A549 (cell line): ENCODE measurements around the gene MAZ. TPM values are rescaled to one million over a fixed set of nuclear protein-coding genes. Genes with fewer than 3 reads are reported as not detected.
"Not testable (repeated sequence)": the region's sequence is repeated elsewhere in the genome, so short reads cannot be mapped to it uniquely, and the experiment has no call there.

Experiments used
- ATAC-seq, 2 experiments: fragments of 200-7000 bp in 1 of 2; fragments of >200 bp in 1 of 2; cut with Nextera tagmentation in 1 of 2; cut with Tn5 transposase in 1 of 2; 3 replicates each; pipeline versions ENCODE4 v1.8.0 to v1.9.1; 2018 to 2020; ENCODE audit warnings: mild to moderate bottlenecking in 1 of 2, moderate library complexity in 1 of 2
- CTCF ChIA-PET: fragments of 300-600 bp; sonication (Branson Sonifier 250); formaldehyde crosslinking; extraction: SDS; loops from one replicate; lab custom pipeline; 2021; ENCODE audit warnings: antibody characterized with exemption, inconsistent platforms; lab: Yijun Ruan, JAX
- POLR2A ChIA-PET: fragments of 350-600 bp; formaldehyde crosslinking; extraction: SDS; loops from one replicate; lab custom pipeline; 2021; ENCODE audit warnings: antibody characterized with exemption, inconsistent platforms; lab: Yijun Ruan, JAX
- DNase-seq, 2 experiments: peaks; one replicate each; pipeline versions ENCODE4 v3.0.0 to v3.0.0-alpha.2; 2011 to 2016; ENCODE audit warnings: low read depth in 1 of 2, low spot score in 1 of 2
- FAIRE-seq: peaks from 2 replicates; lab custom pipeline; 2011; peaks lifted over from hg19 to GRCh38; lab: Jason Lieb, UNC
- H3K27ac ChIP-seq, 2 experiments: fragments of >200 bp; sonication (Bioruptor Twin); formaldehyde crosslinking; 3 replicates each; pipeline ENCODE4 v1.5.1; 2016 to 2017
- H3K4me1 ChIP-seq: fragments of >200 bp; sonication (Bioruptor Twin); formaldehyde crosslinking; 3 replicates; pipeline ENCODE4 v1.6.1; 2016
- H3K4me2 ChIP-seq: fragments of >200 bp; sonication (Bioruptor Twin); formaldehyde crosslinking; 3 replicates; pipeline ENCODE4 v1.6.1; 2016
- H3K4me3 ChIP-seq: fragments of >200 bp; sonication (Bioruptor Twin); formaldehyde crosslinking; 3 replicates; pipeline ENCODE4 v1.5.1; 2016
- H3K9me3 ChIP-seq: fragments of >200 bp; sonication (Bioruptor Twin); formaldehyde crosslinking; 3 replicates; pipeline ENCODE4 v1.6.1; 2016
- BHLHE40 ChIP-seq: IDR thresholded peaks from 2 replicates; pipeline ENCODE4 v1.6.1; 2012; ENCODE audit warnings: low read depth, low read length, inconsistent platforms
- CBX2 ChIP-seq: fragments of 200-600 bp; sonication (generic); IDR thresholded peaks from 2 replicates; pipeline ENCODE4 v1.6.1; 2016; ENCODE audit warnings: low read depth, mild to moderate bottlenecking, borderline replicate concordance
- FOSL2 ChIP-seq, 2 experiments: fragments of 450-650 bp in 1 of 2; fragments of >200 bp in 1 of 2; sonication (Bioruptor Twin) in 1 of 2; formaldehyde crosslinking; IDR thresholded peaks; 2 replicates each; pipeline versions ENCODE4 v1.5.0 to v1.6.1; 2016 to 2020; ENCODE audit warnings: mild to moderate bottlenecking in 1 of 2, moderate library complexity in 1 of 2
- HDAC2 ChIP-seq: fragments of 200-600 bp; sonication (generic); IDR thresholded peaks from 2 replicates; pipeline ENCODE4 v1.6.1; 2016
- HEYL ChIP-seq: fragments of 250-450 bp; sonication (Bioruptor Pico); IDR thresholded peaks from 2 replicates; pipeline ENCODE4 v1.8.0; 2021; ENCODE audit warnings: mild to moderate bottlenecking, moderate library complexity
- HOXA7 ChIP-seq: fragments of 250-450 bp; sonication (Bioruptor Pico); IDR thresholded peaks from 2 replicates; pipeline ENCODE4 v1.5.0; 2020; ENCODE audit warnings: mild to moderate bottlenecking, moderate library complexity
- HOXB13 ChIP-seq: fragments of 250-450 bp; sonication (Bioruptor Pico); IDR thresholded peaks from 2 replicates; pipeline ENCODE4 v1.5.0; 2020; ENCODE audit warnings: low read depth, mild to moderate bottlenecking, moderate library complexity
- JUN ChIP-seq, 2 experiments: fragments of >200 bp; sonication (Bioruptor Twin); formaldehyde crosslinking; IDR thresholded peaks; 2 replicates in 1 of 2; 3 replicates in 1 of 2; pipeline ENCODE4 v1.6.1; 2016 to 2017
- JUNB ChIP-seq: fragments of >200 bp; sonication (Bioruptor Twin); formaldehyde crosslinking; IDR thresholded peaks from 2 replicates; pipeline ENCODE4 v1.6.1; 2016
- NPAS2 ChIP-seq: fragments of 250-450 bp; sonication (Bioruptor Pico); IDR thresholded peaks from 2 replicates; pipeline ENCODE4 v1.8.0; 2022; ENCODE audit warnings: mild to moderate bottlenecking, moderate library complexity, borderline replicate concordance
- PHF8 ChIP-seq: fragments of 200-600 bp; sonication (generic); IDR thresholded peaks from 2 replicates; pipeline ENCODE4 v1.6.1; 2016; ENCODE audit warnings: low read depth, mild to moderate bottlenecking, antibody characterized with exemption, moderate library complexity, borderline replicate concordance
- POLR2A ChIP-seq: IDR thresholded peaks from 2 replicates; pipeline ENCODE4 v1.6.1; 2012; ENCODE audit warnings: mild to moderate bottlenecking, low read length
- RAD21 ChIP-seq, 2 experiments: fragments of >200 bp in 1 of 2; sonication (Bioruptor Twin) in 1 of 2; formaldehyde crosslinking in 1 of 2; IDR thresholded peaks in 1 of 2; conservative IDR thresholded peaks in 1 of 2; 2 replicates in 1 of 2; 3 replicates in 1 of 2; pipeline ENCODE4 v1.6.1; 2012 to 2018; ENCODE audit warnings: inconsistent platforms in 1 of 2
- RARB ChIP-seq: fragments of 250-450 bp; sonication (Bioruptor Pico); IDR thresholded peaks from 2 replicates; pipeline ENCODE4 v1.8.0; 2021; ENCODE audit warnings: mild to moderate bottlenecking, moderate library complexity
- RFX5 ChIP-seq: fragments of 450-650 bp; IDR thresholded peaks from 2 replicates; pipeline ENCODE4 v1.7.1; 2014; ENCODE audit warnings: antibody characterized with exemption, mild to moderate bottlenecking, moderate library complexity
- SMC3 ChIP-seq: fragments of >200 bp; sonication (Bioruptor Twin); formaldehyde crosslinking; IDR thresholded peaks from 3 replicates; pipeline ENCODE4 v1.6.1; 2018; ENCODE audit warnings: inconsistent platforms
- SREBF2 ChIP-seq: fragments of 450-650 bp; IDR thresholded peaks from 2 replicates; pipeline ENCODE4 v1.6.1; 2014; ENCODE audit warnings: mild to moderate bottlenecking, moderate library complexity
- ZC3H11A ChIP-seq: fragments of 450-650 bp; IDR thresholded peaks from 2 replicates; pipeline ENCODE4 v1.6.1; 2014; ENCODE audit warnings: antibody characterized with exemption, mild to moderate bottlenecking
- ZFP36 ChIP-seq: fragments of 450-650 bp; IDR thresholded peaks from 2 replicates; pipeline ENCODE4 v1.6.1; 2014; ENCODE audit warnings: borderline replicate concordance; ENCODE audit not compliant: partially characterized antibody
- WGBS: methylation state at CpG from one replicate; pipeline ENCODE4 v1.1.6; 2017; ENCODE audit errors: missing lambda C conversion rate; 5-methylcytosine and 5-hydroxymethylcytosine counted together
- polyA plus RNA-seq, 4 experiments: library from polyadenylated mRNA; depleted of rRNA in 3 of 4; stranded (reverse); fragments of >200 nt; fragmentation: RNase III in 1 of 4; extraction: RNeasy Plus Mini Kit Qiagen cat#74134 plus additional on column Dnase treatment in 1 of 4; gene quantifications; 2 replicates in 3 of 4; 3 replicates in 1 of 4; pipeline ENCODE4 v1.2.3, GENCODE V29; 2011 to 2017
- TF ChIP-seq, protein P1 (sequence below): fragments of >200 bp; sonication (Bioruptor Twin); formaldehyde crosslinking; IDR thresholded peaks from 3 replicates; pipeline ENCODE4 v1.6.1; 2016
- TF ChIP-seq, protein P2 (sequence below): fragments of >200 bp; sonication (Bioruptor Twin); formaldehyde crosslinking; IDR thresholded peaks from 2 replicates; pipeline ENCODE4 v1.6.1; 2016
- TF ChIP-seq, protein P3 (sequence below): fragments of 150-350 bp; IDR thresholded peaks from 2 replicates; pipeline ENCODE4 v1.6.1; 2014; ENCODE audit warnings: low read depth, mild to moderate bottlenecking, low read length
- TF ChIP-seq, protein P4 (sequence below): fragments of 250-450 bp; sonication (Bioruptor Pico); IDR thresholded peaks from 2 replicates; pipeline ENCODE4 v1.5.0; 2021; ENCODE audit warnings: mild to moderate bottlenecking, moderate library complexity, borderline replicate concordance
- TF ChIP-seq, protein P5 (sequence below): IDR thresholded peaks from 2 replicates; pipeline ENCODE4 v1.6.1; 2012

Gene MAZ
- polyA plus RNA-seq, 2 of the 4 experiments (the other 2 are of a cell fraction), result 79.6 to 231 TPM

DNA sequence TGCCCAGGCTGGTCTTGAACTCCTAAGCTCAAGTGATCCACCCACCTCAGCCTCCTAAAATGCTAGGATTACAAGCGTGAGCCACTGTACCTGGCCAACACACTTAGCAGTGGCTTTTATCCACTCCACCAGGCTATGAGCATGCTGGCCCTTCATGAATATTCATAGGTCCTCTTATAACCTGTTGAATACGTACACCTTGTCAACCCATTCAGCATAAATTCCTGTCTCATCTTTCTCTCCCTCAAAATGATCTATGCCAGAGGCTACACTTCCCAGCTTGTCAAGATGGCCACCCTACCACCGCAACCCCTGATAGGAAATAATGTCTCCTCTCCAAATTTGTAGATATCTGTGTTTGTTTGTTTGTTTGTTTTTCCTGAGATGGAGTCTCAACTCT is 39.3 kb upstream of the MAZ start (continued):
- TF ChIP-seq, protein P1, sequence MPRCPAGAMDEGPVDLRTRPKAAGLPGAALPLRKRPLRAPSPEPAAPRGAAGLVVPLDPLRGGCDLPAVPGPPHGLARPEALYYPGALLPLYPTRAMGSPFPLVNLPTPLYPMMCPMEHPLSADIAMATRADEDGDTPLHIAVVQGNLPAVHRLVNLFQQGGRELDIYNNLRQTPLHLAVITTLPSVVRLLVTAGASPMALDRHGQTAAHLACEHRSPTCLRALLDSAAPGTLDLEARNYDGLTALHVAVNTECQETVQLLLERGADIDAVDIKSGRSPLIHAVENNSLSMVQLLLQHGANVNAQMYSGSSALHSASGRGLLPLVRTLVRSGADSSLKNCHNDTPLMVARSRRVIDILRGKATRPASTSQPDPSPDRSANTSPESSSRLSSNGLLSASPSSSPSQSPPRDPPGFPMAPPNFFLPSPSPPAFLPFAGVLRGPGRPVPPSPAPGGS, result no peak
- TF ChIP-seq FOSL2 (IDR thresholded peaks at IDR 0.05), result no peak
- TF ChIP-seq FOSL2 (CRISPR knock-in tag; IDR thresholded peaks at IDR 0.05), result no peak

DNA sequence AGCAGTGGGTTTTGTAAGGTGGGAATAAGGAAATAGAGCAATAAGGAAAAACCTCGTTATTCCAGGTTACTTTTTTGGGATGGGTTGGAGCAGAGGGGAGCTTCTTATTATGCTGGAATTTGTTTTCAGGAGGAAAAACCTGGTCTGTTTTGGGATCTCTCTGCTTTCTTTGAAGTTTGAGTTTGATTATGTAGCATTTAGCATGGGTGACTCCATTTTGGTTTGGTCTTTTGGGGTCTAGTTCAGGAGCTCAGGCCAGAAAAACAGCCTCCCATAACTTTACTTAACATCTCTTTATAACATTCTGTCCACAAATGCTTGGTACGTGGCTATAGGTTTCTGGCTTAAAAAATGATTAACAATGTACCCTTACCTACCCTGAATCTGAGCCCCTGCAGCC is 36.8 kb upstream of the MAZ start:
- ATAC-seq (no peak), DNase-seq (no peak)
- WGBS, result 63% methylated on average over 2 of the region's 2 CpGs
- H3K9me3 ChIP-seq, result no peaks in the 10 kb centered on the region
- CTCF ChIA-PET, result interaction anchor here (1.0 to 2.5 kb wide), 4 partner anchors 9 to 78 kb away, joined by 3 to 12 read pairs (median 4); no protein-coding TSS in a partner anchor
- TF ChIP-seq ZFP36 (no peak), SMC3 (no peak), RFX5 (no peak), JUN (IDR thresholded peaks at IDR 0.05) (no peak), HOXB13 (CRISPR knock-in tag) (no peak), ZC3H11A (no peak), HOXA7 (CRISPR knock-in tag) (no peak), JUNB (no peak), PHF8 (no peak), BHLHE40 (no peak), SREBF2 (no peak), RAD21 (conservative IDR thresholded peaks at IDR 0.05 in 1 of 2, IDR thresholded peaks at IDR 0.05 in 1 of 2) (no peak)
- TF ChIP-seq, protein P2, sequence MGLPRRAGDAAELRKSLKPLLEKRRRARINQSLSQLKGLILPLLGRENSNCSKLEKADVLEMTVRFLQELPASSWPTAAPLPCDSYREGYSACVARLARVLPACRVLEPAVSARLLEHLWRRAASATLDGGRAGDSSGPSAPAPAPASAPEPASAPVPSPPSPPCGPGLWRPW, result no peak
- TF ChIP-seq, protein P3, sequence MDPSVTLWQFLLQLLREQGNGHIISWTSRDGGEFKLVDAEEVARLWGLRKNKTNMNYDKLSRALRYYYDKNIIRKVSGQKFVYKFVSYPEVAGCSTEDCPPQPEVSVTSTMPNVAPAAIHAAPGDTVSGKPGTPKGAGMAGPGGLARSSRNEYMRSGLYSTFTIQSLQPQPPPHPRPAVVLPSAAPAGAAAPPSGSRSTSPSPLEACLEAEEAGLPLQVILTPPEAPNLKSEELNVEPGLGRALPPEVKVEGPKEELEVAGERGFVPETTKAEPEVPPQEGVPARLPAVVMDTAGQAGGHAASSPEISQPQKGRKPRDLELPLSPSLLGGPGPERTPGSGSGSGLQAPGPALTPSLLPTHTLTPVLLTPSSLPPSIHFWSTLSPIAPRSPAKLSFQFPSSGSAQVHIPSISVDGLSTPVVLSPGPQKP, result no peak
- TF ChIP-seq, protein P1, result no peak
- TF ChIP-seq, protein P4, sequence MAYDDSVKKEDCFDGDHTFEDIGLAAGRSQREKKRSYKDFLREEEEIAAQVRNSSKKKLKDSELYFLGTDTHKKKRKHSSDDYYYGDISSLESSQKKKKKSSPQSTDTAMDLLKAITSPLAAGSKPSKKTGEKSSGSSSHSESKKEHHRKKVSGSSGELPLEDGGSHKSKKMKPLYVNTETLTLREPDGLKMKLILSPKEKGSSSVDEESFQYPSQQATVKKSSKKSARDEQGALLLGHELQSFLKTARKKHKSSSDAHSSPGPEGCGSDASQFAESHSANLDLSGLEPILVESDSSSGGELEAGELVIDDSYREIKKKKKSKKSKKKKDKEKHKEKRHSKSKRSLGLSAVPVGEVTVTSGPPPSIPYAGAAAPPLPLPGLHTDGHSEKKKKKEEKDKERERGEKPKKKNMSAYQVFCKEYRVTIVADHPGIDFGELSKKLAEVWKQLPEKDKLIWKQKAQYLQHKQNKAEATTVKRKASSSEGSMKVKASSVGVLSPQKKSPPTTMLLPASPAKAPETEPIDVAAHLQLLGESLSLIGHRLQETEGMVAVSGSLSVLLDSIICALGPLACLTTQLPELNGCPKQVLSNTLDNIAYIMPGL (CRISPR knock-in tag), result no peak
- TF ChIP-seq, all 56 proteins: peak for 0
- Histone ChIP-seq H3K4me1 (no peaks in the 10 kb centered on the region), H3K4me2 (no peak overlapping the region), H3K27ac (no peak overlapping the region), H3K4me3 (no peak overlapping the region)
- POLR2A ChIA-PET, result no interaction called here
- no peak for FAIRE-seq

DNA sequence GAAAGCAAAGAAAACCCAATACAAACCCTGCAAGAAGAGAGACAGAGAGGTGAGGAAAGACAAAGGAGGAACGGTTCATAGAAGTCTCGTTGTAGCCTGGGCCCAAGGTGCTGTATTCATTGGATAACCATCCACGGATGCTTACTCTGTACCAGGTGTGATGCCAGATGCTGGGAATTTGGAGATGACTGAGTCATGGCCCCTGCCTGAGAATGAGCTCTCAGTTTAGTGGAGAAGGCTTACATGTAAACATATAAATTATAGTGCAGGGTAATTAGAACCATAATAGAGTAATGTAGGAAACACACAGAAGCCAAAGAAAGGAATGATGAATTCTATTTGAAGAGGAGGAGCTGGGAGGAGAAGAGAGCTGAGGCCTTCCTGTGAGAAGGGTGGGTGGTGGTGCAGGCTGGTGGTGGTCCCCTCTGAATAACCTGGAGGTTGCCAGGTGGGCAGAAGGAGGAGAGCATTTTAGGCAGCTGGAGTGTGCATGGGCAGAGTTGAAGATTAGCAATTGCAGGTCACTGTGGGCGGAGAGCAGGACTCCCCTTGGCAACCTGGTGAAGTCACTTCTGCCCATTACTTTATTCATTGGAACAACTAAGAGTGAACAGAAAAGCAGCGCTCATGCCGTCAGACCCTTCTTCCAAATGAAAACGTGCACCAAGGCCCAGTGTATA is 35.9 kb upstream of the MAZ start:
- 69% methylated on average over 7 of the region's 7 CpGs for WGBS
- Histone ChIP-seq H3K27ac (no peak overlapping the region), H3K4me3 (no peak overlapping the region), H3K4me2 (no peak overlapping the region), H3K9me3 (no peaks in the 10 kb centered on the region), H3K4me1 (no peaks in the 10 kb centered on the region)
- DNase-seq (no peak), ATAC-seq (no peak), FAIRE-seq (no peak)
- ChIA-PET POLR2A (no interaction called here), CTCF (interaction anchor here (1.0 to 1.7 kb wide), 3 partner anchors 10 to 79 kb away, joined by 3 to 5 read pairs (median 3); no protein-coding TSS in a partner anchor)
- TF ChIP-seq POLR2A (no peak), NPAS2 (CRISPR knock-in tag) (no peak), CBX2 (no peak), ZC3H11A (no peak), RARB (CRISPR knock-in tag) (no peak), HDAC2 (no peak), HEYL (no peak)
- TF ChIP-seq, protein P5, sequence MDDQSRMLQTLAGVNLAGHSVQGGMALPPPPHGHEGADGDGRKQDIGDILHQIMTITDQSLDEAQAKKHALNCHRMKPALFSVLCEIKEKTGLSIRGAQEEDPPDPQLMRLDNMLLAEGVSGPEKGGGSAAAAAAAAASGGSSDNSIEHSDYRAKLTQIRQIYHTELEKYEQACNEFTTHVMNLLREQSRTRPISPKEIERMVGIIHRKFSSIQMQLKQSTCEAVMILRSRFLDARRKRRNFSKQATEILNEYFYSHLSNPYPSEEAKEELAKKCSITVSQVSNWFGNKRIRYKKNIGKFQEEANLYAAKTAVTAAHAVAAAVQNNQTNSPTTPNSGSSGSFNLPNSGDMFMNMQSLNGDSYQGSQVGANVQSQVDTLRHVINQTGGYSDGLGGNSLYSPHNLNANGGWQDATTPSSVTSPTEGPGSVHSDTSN, result no peak

DNA sequence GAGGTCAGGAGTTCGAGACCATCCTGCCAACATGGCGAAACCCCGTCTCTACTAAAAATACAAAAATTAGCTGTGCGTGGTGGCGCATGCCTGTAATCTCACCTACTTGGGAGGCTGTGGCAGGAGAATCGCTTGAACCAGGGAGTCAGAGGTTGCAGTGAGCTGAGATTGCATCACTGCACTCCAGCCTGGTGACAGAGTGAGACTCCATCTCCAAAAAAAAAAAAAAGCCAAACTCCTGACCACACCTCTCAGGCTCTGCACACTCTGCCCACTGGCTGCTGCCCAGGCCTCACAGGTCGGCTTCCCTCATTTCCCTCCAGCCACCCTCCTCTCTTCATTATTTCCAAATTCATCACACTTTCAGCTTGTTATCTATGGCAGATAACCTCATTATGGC is 34.0 kb upstream of the MAZ start:
- DNase-seq, H3K4me3 ChIP-seq, ATAC-seq, H3K27ac ChIP-seq, H3K4me2 ChIP-seq, H3K9me3 ChIP-seq, POLR2A ChIA-PET, FAIRE-seq, H3K4me1 ChIP-seq: not testable (repeated sequence)
- WGBS, result 83% methylated on average over 7 of the region's 7 CpGs
- CTCF ChIA-PET, result interaction anchor here (1.4 to 3.3 kb wide), 2 partner anchors 18 to 43 kb away, joined by 4 to 17 read pairs; partner anchors contain the start of gene KIF22
